ENCODE measurements around the gene DNPEP. TPM values are rescaled to one million over a fixed set of nuclear protein-coding genes. Genes with fewer than 3 reads are reported as not detected.

Gene DNPEP
- total RNA-seq, 1 donor from 2014 or later, result 69.9 TPM

- H3K36me3 ChIP-seq, result peaks cover 56% of the 10 kb centered on the region
- H3K4me1 ChIP-seq, result no peaks in the 10 kb centered on the region
- no peak for ATAC-seq
- no peaks in the 10 kb centered on the region for H3K27me3 ChIP-seq
- TF ChIP-seq, protein P1, sequence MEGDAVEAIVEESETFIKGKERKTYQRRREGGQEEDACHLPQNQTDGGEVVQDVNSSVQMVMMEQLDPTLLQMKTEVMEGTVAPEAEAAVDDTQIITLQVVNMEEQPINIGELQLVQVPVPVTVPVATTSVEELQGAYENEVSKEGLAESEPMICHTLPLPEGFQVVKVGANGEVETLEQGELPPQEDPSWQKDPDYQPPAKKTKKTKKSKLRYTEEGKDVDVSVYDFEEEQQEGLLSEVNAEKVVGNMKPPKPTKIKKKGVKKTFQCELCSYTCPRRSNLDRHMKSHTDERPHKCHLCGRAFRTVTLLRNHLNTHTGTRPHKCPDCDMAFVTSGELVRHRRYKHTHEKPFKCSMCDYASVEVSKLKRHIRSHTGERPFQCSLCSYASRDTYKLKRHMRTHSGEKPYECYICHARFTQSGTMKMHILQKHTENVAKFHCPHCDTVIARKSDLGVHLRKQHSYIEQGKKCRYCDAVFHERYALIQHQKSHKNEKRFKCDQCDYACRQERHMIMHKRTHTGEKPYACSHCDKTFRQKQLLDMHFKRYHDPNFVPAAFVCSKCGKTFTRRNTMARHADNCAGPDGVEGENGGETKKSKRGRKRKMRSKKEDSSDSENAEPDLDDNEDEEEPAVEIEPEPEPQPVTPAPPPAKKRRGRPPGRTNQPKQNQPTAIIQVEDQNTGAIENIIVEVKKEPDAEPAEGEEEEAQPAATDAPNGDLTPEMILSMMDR (IDR thresholded peaks at IDR 0.05), result no peak
- no peak overlapping the region for H3K4me3 ChIP-seq
- H3K27ac ChIP-seq, result no peak overlapping the region
- DNase-seq, result no peak
- no peaks in the 10 kb centered on the region for H3K9me3 ChIP-seq
- intact Hi-C loops (cut with DNase I), result no loop called here
Observed at GRCh38 chr2:219378163-219378851, 9.4 kb downstream of the DNPEP start.

GRCh38 chr2:219369447-219369861, 18.3 kb downstream of the DNPEP start:
- DNase-seq, result peak; percentile 80
- peak overlapping the region; percentile 47 for H3K27ac ChIP-seq
- no peaks in the 10 kb centered on the region for H3K27me3 ChIP-seq
- H3K4me3 ChIP-seq, result no peak overlapping the region
- peaks cover 10% of the 10 kb centered on the region for H3K36me3 ChIP-seq
- ATAC-seq, result peak; percentile 77
- intact Hi-C loops (cut with DNase I), result no loop called here
- no peaks in the 10 kb centered on the region for H3K9me3 ChIP-seq
- TF ChIP-seq, protein P1 (IDR thresholded peaks at IDR 0.05), result no peak
- H3K4me1 ChIP-seq, result peaks cover 15% of the 10 kb centered on the region

DNA sequence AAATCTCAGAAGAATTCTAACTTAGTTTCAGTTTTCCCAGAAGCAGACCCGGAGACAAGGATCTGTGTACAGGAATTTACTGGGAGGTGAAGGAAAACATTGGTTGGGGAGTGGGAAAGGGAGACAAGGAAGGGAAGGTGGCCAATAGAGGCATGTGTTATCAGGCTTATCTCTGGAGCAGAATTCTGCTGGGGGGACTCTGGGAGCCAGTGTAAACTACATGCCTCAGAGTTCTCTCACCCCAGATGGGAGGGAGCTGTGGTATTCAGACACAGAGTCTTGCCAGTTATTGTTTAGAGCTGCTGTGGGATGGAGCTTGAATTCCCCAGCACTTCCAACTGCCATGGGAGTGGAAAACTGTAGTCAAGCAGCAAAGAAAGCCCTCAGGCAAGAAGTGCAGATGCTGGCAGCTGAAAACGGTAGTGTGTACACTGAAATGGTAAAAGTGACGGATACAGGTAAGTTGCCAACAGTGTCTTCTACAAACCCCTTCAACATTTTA, 19.0 kb downstream of the DNPEP start:
- intact Hi-C loops (cut with DNase I), result no loop called here
- H3K4me1 ChIP-seq, result peaks cover 15% of the 10 kb centered on the region
- H3K4me3 ChIP-seq, result no peak overlapping the region
- H3K9me3 ChIP-seq, result no peaks in the 10 kb centered on the region
- DNase-seq (no peak), ATAC-seq (peak; percentile 86)
- TF ChIP-seq, protein P1 (IDR thresholded peaks at IDR 0.05), result no peak
- H3K36me3 ChIP-seq, result peaks cover 3% of the 10 kb centered on the region
- no peaks in the 10 kb centered on the region for H3K27me3 ChIP-seq
- H3K27ac ChIP-seq, result peak overlapping the region; percentile 47

- H3K27ac ChIP-seq, result no peak overlapping the region
- peaks cover 17% of the 10 kb centered on the region for H3K27me3 ChIP-seq
- no peaks in the 10 kb centered on the region for H3K9me3 ChIP-seq
- no peak for DNase-seq
- H3K36me3 ChIP-seq, result no peaks in the 10 kb centered on the region
- peaks cover 10% of the 10 kb centered on the region for H3K4me1 ChIP-seq
- intact Hi-C loops (cut with DNase I), result no loop called here
- TF ChIP-seq, protein P1 (IDR thresholded peaks at IDR 0.05), result no peak
- ATAC-seq, result peak; percentile 68
- no peak overlapping the region for H3K4me3 ChIP-seq
Observed at GRCh38 chr2:219362524-219363164, 25.1 kb downstream of the DNPEP start.

DNA sequence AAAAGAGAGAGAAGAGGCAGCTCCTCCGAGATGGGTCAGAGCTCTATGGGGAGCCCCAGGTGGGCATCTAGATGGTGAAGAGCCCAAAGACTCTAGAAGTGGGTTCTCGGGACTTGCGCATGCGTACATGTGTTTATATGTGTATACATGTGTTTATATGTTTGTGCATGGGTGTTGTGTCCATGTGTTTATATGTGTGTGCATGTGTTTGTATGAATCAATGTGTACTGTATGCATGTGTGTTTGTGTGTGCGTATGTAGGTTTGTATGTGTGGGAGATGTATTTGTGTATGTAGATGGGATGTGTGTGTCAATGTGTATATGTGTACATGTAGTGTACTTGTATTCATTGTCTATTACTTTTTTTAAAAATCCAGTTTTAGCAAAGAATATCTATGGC, 25.6 kb downstream of the DNPEP start:
- intact Hi-C loops (cut with DNase I), result no loop called here
- no peak for ATAC-seq
- H3K27me3 ChIP-seq, result peaks cover 23% of the 10 kb centered on the region

More for the DNA sequence above, 25.6 kb downstream of the DNPEP start:
- no peak for DNase-seq
- TF ChIP-seq, protein P1 (IDR thresholded peaks at IDR 0.05), result no peak
- Histone ChIP-seq H3K4me1 (peaks cover 10% of the 10 kb centered on the region), H3K4me3 (no peak overlapping the region), H3K9me3 (no peaks in the 10 kb centered on the region), H3K27ac (no peak overlapping the region), H3K36me3 (no peaks in the 10 kb centered on the region)

All from upper lobe of right lung (tissue), 1 donor.